Lower leg skin (tissue), 4 donors: ENCODE measurements around the gene ERCC4. TPM values are rescaled to one million over a fixed set of nuclear protein-coding genes. Genes with fewer than 3 reads are reported as not detected.

Experiments
- DNase-seq, 2 donors: peaks; one replicate each; pipeline ENCODE4 v3.0.0-alpha.2; 2019; ENCODE audit warnings: low spot score in 2 of 2
- H3K4me3 ChIP-seq: fragments of 200-600 bp; sonication (generic); 2 replicates; pipeline ENCODE4 v1.5.1; 2017; ENCODE audit warnings: mild to moderate bottlenecking, low read depth; ENCODE audit not compliant: poor library complexity, severe bottlenecking
- CTCF ChIP-seq, 3 donors: fragments of 450-650 bp; IDR thresholded peaks; one replicate each; pipeline ENCODE4 v1.5.1; 2016; ENCODE audit warnings: antibody characterized with exemption in 3 of 3, mild to moderate bottlenecking in 3 of 3, moderate library complexity in 2 of 3
- POLR2A ChIP-seq, 2 donors: fragments of 450-650 bp; IDR thresholded peaks; one replicate each; pipeline ENCODE4 v1.6.1; 2016 to 2017; ENCODE audit warnings: antibody characterized with exemption in 2 of 2, mild to moderate bottlenecking in 1 of 2, moderate library complexity in 1 of 2
- WGBS, 2 donors: methylation state at CpG; one replicate each; pipeline ENCODE4 v1.1.5; 2018; 5-methylcytosine and 5-hydroxymethylcytosine counted together
- intact Hi-C: fragments of 100-400 bp; cut with DNase I; formaldehyde crosslinking; loops from one replicate; pipeline ENCODE4 v1.15.0; 2023; ENCODE audit warnings: low total_unique reads
- total RNA-seq, 4 donors: library from RNA; depleted of rRNA; stranded (reverse); fragments of >200 nt; gene quantifications; one replicate each; pipeline ENCODE4 v1.1.0, GENCODE V29; 2016

ERCC4 gene
- total RNA-seq, 4 donors from 2014 or later, result 4.0 to 11.6 (median 6.9) TPM

GRCh38 chr16:13984794-13985193 is 64.8 kb downstream of the ERCC4 start:
- no peak for DNase-seq

GRCh38 chr16:13988038-13988437 is 68.1 kb downstream of the ERCC4 start:
- no peak for TF ChIP-seq POLR2A (IDR thresholded peaks at IDR 0.05)
- TF ChIP-seq CTCF (IDR thresholded peaks at IDR 0.05), result no peak
- DNase-seq, result no peak
- no peak overlapping the region for H3K4me3 ChIP-seq
- WGBS, 2 donors, result 90 to 91% methylated on average over 1 of the region's 1 CpG
- intact Hi-C loops, result no loop called here

More at GRCh38 chr16:13984794-13985193, 64.8 kb downstream of the ERCC4 start:
- intact Hi-C loops, result no loop called here
- TF ChIP-seq POLR2A (IDR thresholded peaks at IDR 0.05) (no peak), CTCF (IDR thresholded peaks at IDR 0.05) (no peak)
- WGBS, 2 donors, result 87 to 91% methylated on average over 8 of the region's 8 CpGs
- H3K4me3 ChIP-seq, result no peak overlapping the region

- TF ChIP-seq CTCF (IDR thresholded peaks at IDR 0.05) (no peak), POLR2A (IDR thresholded peaks at IDR 0.05) (no peak)
- no peak for DNase-seq
- 95% methylated on average over 6 of the region's 6 CpGs for WGBS, 2 donors
- intact Hi-C loops, result no loop called here
- no peak overlapping the region for H3K4me3 ChIP-seq
Measured at GRCh38 chr16:13992322-13992721, 72.4 kb downstream of the ERCC4 start.

- H3K4me3 ChIP-seq, result no peak overlapping the region
- intact Hi-C loops, result no loop called here
- 88 to 89% methylated on average over 4 of the region's 4 CpGs for WGBS, 2 donors
- TF ChIP-seq POLR2A (IDR thresholded peaks at IDR 0.05) (no peak), CTCF (IDR thresholded peaks at IDR 0.05) (no peak)
- DNase-seq, result peak in 1 of 2 donors; percentile 43
Measured at GRCh38 chr16:13992976-13993375, 73.0 kb downstream of the ERCC4 start.

- no peak overlapping the region for H3K4me3 ChIP-seq
- TF ChIP-seq POLR2A (IDR thresholded peaks at IDR 0.05) (no peak), CTCF (IDR thresholded peaks at IDR 0.05) (no peak)
- intact Hi-C loops, result no loop called here
- peak in 1 of 2 donors; percentile 37 for DNase-seq
- 51 to 56% methylated on average over 14 of the region's 14 CpGs for WGBS, 2 donors
Measured at GRCh38 chr16:13994239-13995106, 74.5 kb downstream of the ERCC4 start.
